HepG2 (cell line): ENCODE results near the gene NELFCD. TPM values are rescaled to one million over a fixed set of nuclear protein-coding genes. Genes with fewer than 3 reads are reported as not detected.

Experiments
- FOXO1 ChIP-seq: sonication (generic); formaldehyde crosslinking; IDR thresholded peaks from 2 replicates; pipeline ENCODE4 v1.4.0; 2020; ENCODE audit warnings: missing genetic modification reagents
- GATA4 ChIP-seq: sonication (generic); IDR thresholded peaks from 2 replicates; pipeline ENCODE4 v1.6.1; 2016; ENCODE audit warnings: antibody characterized with exemption, low read depth, borderline replicate concordance
- MIER2 ChIP-seq: IDR thresholded peaks from 2 replicates; pipeline ENCODE4 v1.6.1; 2016; ENCODE audit warnings: missing biosample characterization, missing genetic modification reagents
- PATZ1 ChIP-seq: sonication (generic); formaldehyde crosslinking; IDR thresholded peaks from 2 replicates; pipeline ENCODE4 v1.4.0; 2020; ENCODE audit warnings: missing genetic modification reagents
- SMARCE1 ChIP-seq: fragments of 450-650 bp; IDR thresholded peaks from 2 replicates; pipeline ENCODE4 v1.6.1; 2017; ENCODE audit warnings: borderline replicate concordance
- SMC3 ChIP-seq: IDR thresholded peaks from 2 replicates; pipeline ENCODE4 v1.6.1; 2011; ENCODE audit warnings: low read length, improper control_type of control experiment
- SOX5 ChIP-seq: IDR thresholded peaks from 2 replicates; pipeline ENCODE4 v1.6.1; 2016; ENCODE audit warnings: borderline replicate concordance
- SPEN ChIP-seq: sonication (generic); formaldehyde crosslinking; IDR thresholded peaks from 2 replicates; pipeline ENCODE4 v1.5.1; 2020; ENCODE audit warnings: low read depth, mild to moderate bottlenecking, missing genetic modification reagents
- TRIM24 ChIP-seq: sonication (generic); formaldehyde crosslinking; IDR thresholded peaks from 2 replicates; pipeline ENCODE4 v1.8.0; 2022; ENCODE audit warnings: mild to moderate bottlenecking, missing genetic modification reagents
- ZBTB33 ChIP-seq: sonication (generic); formaldehyde crosslinking; IDR thresholded peaks from 2 replicates; pipeline ENCODE4 v1.4.0; 2020; ENCODE audit warnings: missing genetic modification reagents
- ZFP62 ChIP-seq: sonication (generic); formaldehyde crosslinking; IDR thresholded peaks from 2 replicates; pipeline ENCODE4 v1.4.0; 2020; ENCODE audit warnings: missing genetic modification reagents
- ZNF260 ChIP-seq: sonication (generic); formaldehyde crosslinking; IDR thresholded peaks from 2 replicates; pipeline ENCODE4 v1.4.0; 2020; ENCODE audit warnings: missing genetic modification reagents, low read depth, mild to moderate bottlenecking, borderline replicate concordance
- ZNF275 ChIP-seq: sonication (generic); formaldehyde crosslinking; IDR thresholded peaks from 2 replicates; pipeline ENCODE4 v1.8.0; 2022; ENCODE audit warnings: missing genetic modification reagents, mild to moderate bottlenecking, inconsistent platforms, borderline replicate concordance
- ZNF382 ChIP-seq: sonication (generic); formaldehyde crosslinking; IDR thresholded peaks from 2 replicates; pipeline ENCODE4 v1.5.0; 2020; ENCODE audit warnings: missing genetic modification reagents, mild to moderate bottlenecking, borderline replicate concordance
- ZNF562 ChIP-seq: sonication (generic); formaldehyde crosslinking; IDR thresholded peaks from 2 replicates; pipeline ENCODE4 v1.8.0; 2022; ENCODE audit warnings: missing genetic modification reagents, borderline replicate concordance
- ZNF720 ChIP-seq: sonication (generic); formaldehyde crosslinking; IDR thresholded peaks from 2 replicates; pipeline ENCODE4 v1.4.0; 2020; ENCODE audit warnings: missing genetic modification reagents
- ZNF768 ChIP-seq: sonication (generic); formaldehyde crosslinking; IDR thresholded peaks from 2 replicates; pipeline ENCODE4 v1.4.0; 2020; ENCODE audit warnings: missing genetic modification reagents
- ZNF883 ChIP-seq: sonication (generic); formaldehyde crosslinking; IDR thresholded peaks from 2 replicates; pipeline ENCODE4 v1.5.1; 2020; ENCODE audit warnings: mild to moderate bottlenecking, missing genetic modification reagents; ENCODE audit errors: not compliant biosample characterization
- polyA plus RNA-seq, 8 experiments: library from polyadenylated mRNA; depleted of rRNA in 3 of 8; stranded (reverse) in 7 of 8; unstranded in 1 of 8; fragments of >200 nt; fragmentation: Illumina TruSeq in 4 of 8; extraction: Trizol in 4 of 8; gene quantifications; 2 replicates each; pipeline versions ENCODE4 v1.2.1 to v1.2.3, GENCODE V29; 2011 to 2016; ENCODE audit warnings: low read depth in 4 of 8, missing spikeins in 1 of 8, mixed read lengths in 1 of 8; ENCODE audit not compliant: insufficient read depth in 1 of 8
- total RNA-seq, 5 experiments: library from RNA; depleted of rRNA; stranded (reverse); fragments of >200 nt; fragmentation: Illumina TruSeq; extraction: Trizol; gene quantifications; 2 replicates each; pipeline ENCODE4 v1.2.3, GENCODE V29; 2016; ENCODE audit warnings: low read depth in 1 of 5
- TF ChIP-seq, protein P1 (sequence below): sonication (generic); formaldehyde crosslinking; IDR thresholded peaks from 2 replicates; pipeline ENCODE4 v1.5.1; 2020; ENCODE audit warnings: mild to moderate bottlenecking, missing genetic modification reagents, moderate library complexity
- TF ChIP-seq, protein P2 (sequence below): sonication (generic); formaldehyde crosslinking; IDR thresholded peaks from 2 replicates; pipeline ENCODE4 v1.4.0; 2020; ENCODE audit warnings: missing genetic modification reagents

Gene NELFCD
- total and polyA plus RNA-seq, 2 of the 13 experiments (the other 11 are each of a cell fraction or from before 2014, with no cell fraction given): 159 to 203 TPM

DNA sequence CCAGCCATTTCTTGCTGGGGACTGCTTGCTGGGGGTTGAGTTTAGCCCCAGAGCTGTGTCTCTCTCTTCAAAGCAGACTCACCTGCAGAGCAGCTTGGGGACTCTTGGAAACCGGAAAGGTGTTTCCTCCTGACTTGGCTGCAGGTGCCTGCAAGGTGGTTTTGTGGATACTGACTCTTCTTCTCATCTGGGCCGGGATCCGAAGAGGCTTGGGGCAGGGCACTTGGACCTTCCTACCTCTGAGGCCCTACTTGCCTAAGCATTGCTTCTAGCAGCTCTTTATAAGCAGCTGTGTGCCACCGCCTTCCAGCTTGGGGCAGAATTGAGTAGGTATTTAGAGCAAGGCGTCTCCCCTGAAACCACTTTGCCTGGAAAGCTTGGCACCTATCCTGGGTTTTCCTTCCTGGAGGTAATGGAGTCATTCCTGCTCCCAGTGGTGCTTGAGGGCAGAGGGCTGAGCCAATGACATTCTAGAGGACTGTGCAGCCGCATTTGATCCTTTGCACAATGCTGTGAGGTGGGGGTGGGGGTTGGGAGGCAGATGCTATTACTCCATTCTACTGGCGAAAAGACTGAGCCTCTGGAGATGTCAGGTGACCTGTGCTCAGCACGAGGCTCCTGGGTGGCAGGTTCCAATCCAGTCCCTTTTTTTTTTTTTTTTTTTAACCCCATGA is 29.4 kb downstream of the NELFCD start (continued):
- TF ChIP-seq, protein P1, sequence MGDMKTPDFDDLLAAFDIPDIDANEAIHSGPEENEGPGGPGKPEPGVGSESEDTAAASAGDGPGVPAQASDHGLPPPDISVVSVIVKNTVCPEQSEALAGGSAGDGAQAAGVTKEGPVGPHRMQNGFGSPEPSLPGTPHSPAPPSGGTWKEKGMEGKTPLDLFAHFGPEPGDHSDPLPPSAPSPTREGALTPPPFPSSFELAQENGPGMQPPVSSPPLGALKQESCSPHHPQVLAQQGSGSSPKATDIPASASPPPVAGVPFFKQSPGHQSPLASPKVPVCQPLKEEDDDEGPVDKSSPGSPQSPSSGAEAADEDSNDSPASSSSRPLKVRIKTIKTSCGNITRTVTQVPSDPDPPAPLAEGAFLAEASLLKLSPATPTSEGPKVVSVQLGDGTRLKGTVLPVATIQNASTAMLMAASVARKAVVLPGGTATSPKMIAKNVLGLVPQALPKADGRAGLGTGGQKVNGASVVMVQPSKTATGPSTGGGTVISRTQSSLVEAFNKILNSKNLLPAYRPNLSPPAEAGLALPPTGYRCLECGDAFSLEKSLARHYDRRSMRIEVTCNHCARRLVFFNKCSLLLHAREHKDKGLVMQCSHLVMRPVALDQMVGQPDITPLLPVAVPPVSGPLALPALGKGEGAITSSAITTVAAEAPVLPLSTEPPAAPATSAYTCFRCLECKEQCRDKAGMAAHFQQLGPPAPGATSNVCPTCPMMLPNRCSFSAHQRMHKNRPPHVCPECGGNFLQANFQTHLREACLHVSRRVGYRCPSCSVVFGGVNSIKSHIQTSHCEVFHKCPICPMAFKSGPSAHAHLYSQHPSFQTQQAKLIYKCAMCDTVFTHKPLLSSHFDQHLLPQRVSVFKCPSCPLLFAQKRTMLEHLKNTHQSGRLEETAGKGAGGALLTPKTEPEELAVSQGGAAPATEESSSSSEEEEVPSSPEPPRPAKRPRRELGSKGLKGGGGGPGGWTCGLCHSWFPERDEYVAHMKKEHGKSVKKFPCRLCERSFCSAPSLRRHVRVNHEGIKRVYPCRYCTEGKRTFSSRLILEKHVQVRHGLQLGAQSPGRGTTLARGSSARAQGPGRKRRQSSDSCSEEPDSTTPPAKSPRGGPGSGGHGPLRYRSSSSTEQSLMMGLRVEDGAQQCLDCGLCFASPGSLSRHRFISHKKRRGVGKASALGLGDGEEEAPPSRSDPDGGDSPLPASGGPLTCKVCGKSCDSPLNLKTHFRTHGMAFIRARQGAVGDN (CRISPR knock-in tag): peak; percentile 69
- no peak for TF ChIP-seq SPEN (CRISPR knock-in tag)
- no peak for TF ChIP-seq ZNF768 (CRISPR knock-in tag)
- no peak; the same call in 1 of the 2 replicates for TF ChIP-seq GATA4
- no peak for TF ChIP-seq ZNF382 (CRISPR knock-in tag)
- TF ChIP-seq ZNF562 (CRISPR knock-in tag): no peak
- TF ChIP-seq TRIM24 (CRISPR knock-in tag): no peak
- no peak for TF ChIP-seq MIER2 (CRISPR knock-in tag)
- TF ChIP-seq FOXO1: peak; percentile 27; the same call in 1 of the 2 replicates
- TF ChIP-seq, protein P2, sequence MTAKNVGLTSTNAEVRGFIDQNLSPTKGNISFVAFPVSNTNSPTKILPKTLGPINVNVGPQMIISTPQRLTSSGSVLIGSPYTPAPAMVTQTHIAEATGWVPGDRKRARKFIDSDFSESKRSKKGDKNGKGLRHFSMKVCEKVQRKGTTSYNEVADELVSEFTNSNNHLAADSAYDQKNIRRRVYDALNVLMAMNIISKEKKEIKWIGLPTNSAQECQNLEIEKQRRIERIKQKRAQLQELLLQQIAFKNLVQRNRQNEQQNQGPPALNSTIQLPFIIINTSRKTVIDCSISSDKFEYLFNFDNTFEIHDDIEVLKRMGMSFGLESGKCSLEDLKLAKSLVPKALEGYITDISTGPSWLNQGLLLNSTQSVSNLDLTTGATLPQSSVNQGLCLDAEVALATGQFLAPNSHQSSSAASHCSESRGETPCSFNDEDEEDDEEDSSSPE (CRISPR knock-in tag): no peak
- no peak for TF ChIP-seq ZBTB33
- no peak for TF ChIP-seq ZNF883 (CRISPR knock-in tag)
- TF ChIP-seq ZFP62 (CRISPR knock-in tag): no peak
- no peak for TF ChIP-seq SMC3
- TF ChIP-seq ZNF275 (CRISPR knock-in tag): no peak
- peak; percentile 61; the same call in 1 of the 2 replicates for TF ChIP-seq SOX5 (CRISPR knock-in tag)
- TF ChIP-seq ZNF260 (CRISPR knock-in tag): no peak
- TF ChIP-seq ZNF720 (CRISPR knock-in tag): no peak
- TF ChIP-seq PATZ1: peak; percentile 32; the same call in 1 of the 2 replicates
- no peak for TF ChIP-seq SMARCE1
